Renal pelvis (tissue), 4 donors: ENCODE measurements around the gene MPDZ. TPM values are rescaled to one million over a fixed set of nuclear protein-coding genes. Genes with fewer than 3 reads are reported as not detected.

ENCODE experiments used
- DNase-seq: peaks from one replicate; pipeline ENCODE4 v3.0.0-alpha.2; 2013
- polyA plus RNA-seq, 3 donors: library from polyadenylated mRNA; unstranded; fragments of 120-200 nt; gene quantifications; one replicate each; pipeline ENCODE4 v1.2.1, GENCODE V29; 2013; ENCODE audit not compliant: insufficient read length in 3 of 3

The MPDZ gene
- polyA plus RNA-seq, 3 donors, result 47.5 to 57.8 (median 54.2) TPM

DNA sequence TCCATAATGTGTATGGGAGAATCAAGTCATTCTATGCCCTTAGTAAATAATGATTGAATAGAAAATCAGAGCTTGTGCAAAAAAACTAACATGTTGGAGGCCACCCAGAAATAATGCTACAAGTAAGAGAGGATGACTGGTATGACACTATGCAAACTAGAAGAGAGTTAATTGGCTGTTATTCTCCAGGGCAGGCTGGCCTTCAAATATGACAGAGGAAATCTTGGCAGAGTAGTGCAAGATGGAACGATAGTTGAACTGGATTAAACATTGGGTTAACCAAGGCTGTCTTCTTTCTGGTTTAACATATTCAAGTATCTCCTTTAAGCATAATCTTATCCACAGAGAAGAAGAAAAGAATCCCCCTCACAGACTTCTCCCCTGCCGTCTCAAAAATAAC lies 196.1 kb downstream of the MPDZ start:
- DNase-seq, result no peak

DNA sequence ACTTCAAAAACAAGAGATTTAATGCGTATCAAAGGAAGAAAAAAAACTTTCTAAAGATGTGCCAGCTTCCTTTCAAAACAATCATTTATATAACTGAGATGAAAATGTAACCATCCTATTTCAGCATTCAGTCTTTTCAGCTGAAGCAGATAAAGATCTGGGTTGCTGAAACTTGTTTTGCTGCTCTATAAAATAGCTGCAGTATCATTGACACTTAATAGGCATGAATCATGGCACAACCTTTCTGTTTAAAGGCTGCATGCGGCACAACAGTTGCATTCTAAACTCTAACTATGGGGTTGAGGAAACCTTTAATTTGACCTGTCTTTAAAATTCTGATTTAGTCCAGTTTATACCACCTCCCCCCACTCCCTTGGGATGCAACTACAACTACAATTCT lies 196.7 kb downstream of the MPDZ start:
- no peak for DNase-seq

DNA sequence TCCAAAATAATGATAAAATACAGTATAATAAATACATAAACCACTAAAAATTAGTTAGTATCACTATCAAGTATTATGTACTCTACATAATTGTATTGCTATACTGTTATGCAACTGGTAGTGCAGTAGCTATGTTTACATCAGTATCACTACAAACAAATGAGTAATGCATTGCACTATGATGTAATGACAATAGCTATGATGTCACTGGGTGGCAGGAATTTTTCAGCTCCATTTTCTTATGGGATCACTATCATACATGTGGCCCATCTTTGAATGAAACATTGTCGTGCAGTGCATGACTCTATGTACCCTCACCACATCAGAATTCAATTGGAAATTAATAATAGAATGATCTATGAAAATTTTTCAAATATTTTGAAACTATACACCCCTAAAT lies 201.3 kb downstream of the MPDZ start:
- DNase-seq, result no peak

DNA sequence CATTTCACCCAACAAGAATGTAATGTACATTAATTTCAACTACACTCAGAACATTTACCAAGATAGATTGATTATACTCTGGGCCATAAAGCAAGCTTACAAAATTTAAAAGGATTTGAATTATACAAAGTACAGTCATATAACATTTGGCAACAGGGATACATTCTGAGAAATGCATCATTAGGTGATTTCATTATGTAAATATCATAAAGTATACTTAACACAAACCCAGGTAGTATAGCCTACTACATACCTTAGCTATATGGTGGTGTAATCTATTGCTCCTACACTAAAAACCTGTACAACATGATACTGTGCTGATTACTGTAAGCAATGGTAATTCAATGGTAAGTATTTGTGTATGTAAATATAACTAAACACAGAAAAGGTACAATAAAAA lies 202.9 kb downstream of the MPDZ start:
- no peak for DNase-seq

DNA sequence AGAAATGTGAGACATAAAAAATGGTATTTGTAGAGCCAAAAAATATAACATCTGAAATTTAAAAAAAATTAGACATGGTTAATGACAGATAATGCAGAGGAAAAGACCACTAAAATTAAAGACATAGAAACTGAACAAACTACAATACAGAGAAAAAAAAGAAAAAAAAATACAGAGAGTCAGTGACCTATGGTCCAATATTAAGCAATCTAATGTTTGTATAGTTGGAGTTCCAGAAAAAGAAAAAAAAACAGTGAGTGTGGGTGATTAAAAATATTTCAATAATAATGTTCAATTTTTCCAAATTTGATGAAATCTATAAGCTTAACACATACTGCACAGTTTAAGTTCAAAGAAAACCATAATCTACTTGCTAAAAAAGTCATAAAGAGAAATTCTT lies 207.6 kb downstream of the MPDZ start:
- no peak for DNase-seq

DNA sequence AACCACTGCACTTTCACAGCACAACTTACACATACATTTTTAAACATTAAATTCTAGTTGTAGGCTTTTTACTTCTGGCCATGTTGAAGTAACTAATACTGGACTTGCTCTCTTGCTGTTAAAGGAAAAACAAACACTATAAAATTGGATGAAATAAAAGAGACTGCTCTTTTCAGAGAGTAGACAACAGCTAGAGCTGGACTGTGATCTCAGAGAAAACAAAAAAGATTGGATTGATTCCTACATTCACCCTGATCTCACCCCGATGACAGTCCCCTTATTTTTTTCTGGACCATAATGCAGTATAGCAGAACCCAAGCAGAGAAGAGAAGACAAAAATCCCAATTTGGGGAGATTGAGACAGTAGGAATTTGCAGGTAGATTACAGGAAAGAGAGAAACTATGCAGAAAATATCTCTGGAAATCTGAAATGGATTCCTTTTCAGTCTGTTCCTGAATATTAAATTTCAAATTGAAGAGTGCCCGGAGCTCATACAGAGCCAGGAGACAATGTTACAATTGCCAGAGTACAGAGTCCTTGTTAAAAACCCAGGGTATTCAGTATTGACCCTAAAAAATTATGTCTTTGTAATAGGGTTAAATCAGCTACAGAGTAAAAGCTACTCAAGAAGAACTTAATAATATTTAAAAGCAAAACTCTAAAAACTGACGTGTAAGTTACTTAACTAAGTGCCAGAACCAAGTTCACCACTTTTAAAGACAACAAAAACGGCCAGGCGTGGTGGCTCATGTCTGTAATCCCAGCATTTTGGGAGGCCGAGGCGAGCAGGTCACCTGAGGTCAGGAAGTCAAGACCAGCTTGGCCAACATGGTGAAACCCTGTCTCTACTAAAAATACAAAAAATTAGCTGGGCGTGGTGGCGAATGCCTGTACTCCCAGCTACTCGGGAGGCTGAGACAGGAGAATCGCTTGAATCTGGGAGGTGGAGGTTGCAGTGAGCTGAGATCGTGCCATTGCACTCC lies 208.6 kb downstream of the MPDZ start:
- DNase-seq, result no peak

DNA sequence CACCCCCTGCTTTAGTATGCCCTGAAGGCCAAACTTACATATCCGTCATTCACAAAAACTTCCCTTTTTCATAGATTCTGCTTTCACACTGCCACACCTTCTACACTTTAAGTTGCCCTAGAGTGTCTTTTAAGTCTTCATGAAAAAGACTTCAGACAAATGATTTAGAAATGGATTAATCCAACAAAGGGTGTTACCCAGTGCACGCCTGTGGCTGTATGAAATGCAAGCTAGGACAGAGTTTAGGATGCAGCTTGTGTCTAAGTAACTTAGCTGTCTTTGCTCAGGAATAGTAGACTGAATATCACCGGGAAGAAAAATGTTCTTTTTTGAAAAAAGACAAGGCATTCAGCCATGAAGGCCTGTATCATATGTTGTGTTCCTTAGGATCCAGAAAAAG lies 210.0 kb downstream of the MPDZ start:
- no peak for DNase-seq

DNA sequence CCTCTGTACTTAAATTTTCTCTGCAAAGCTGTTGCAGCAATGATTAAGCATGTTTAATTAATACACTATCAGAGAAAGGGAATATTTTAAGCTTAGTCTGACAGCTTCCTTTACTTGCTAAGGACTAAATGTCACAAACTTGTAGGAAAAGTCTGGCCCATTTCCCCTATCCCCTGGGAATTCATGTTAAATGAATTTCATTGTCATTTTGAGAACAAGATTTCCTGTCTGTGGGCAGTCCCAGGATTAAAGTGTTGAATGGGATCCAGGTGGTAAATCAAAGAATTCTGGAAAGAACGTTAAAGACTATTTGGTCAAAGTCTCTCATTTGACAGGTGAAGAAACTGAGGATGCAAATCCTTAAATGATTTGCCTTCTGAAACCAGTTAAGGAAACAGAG lies 214.8 kb downstream of the MPDZ start:
- DNase-seq, result peak; percentile 5

DNA sequence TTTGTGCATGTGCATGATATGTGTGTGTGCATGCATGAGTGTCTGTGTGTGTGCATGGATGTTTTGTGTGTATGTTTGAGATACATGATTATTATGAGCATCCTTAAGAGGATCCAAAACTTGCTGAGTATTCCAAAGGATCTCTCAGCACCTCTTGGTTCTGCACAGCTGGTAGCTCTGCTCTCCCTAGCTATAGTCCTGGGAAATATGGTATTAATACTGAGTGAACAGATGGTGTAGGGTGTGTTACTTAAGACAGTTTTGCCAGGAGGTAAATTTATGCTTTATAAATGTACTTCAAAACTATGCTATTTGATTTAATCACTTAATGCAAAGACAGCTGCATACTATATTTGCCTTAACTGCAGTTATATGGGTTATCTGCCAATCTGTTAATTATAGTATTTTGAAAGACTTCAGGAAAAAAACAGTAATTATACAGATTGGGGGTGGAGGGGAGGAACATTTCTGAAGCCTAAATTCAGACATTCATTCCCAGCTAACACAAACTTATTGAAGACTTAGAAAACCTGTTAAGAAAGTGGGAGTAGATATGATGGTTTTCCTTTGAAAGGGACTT lies 215.5 kb downstream of the MPDZ start:
- DNase-seq, result no peak

DNA sequence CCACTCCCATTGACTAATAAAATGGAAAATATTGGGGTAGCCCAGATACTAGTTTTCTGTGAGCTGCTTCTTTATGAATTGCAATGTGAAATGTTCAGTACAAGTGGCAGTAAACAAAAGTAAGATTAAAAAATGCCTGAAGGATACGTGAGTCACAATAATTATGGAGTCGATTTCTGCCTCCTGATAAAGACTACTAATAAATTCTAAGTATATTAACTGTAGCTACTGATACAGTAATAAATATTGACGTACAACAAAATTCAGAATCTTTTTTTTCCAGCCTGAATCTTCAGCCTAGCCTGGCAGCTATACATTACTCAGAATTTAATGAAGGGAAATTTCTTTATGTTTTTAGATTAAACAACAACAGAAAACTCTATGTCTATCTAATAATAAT lies 218.1 kb downstream of the MPDZ start:
- DNase-seq, result no peak
